GM06990 (cell line): ENCODE results near the gene BMS1.

ENCODE experiments used
- DNase-seq: peaks from one replicate; pipeline ENCODE4 v3.0.0-alpha.2; 2011; ENCODE audit not compliant: insufficient read length; ENCODE audit errors: extremely low read depth
- H3K27me3 ChIP-seq: replicated peaks from 2 replicates; pipeline ENCODE4 v1.6.0; 2011; ENCODE audit warnings: low read length; ENCODE audit not compliant: control insufficient read depth, insufficient read depth
- H3K36me3 ChIP-seq: 2 replicates; pipeline ENCODE4 v1.5.1; 2011; ENCODE audit warnings: low read length; ENCODE audit not compliant: control insufficient read depth, insufficient read depth
- H3K4me3 ChIP-seq: replicated peaks from 2 replicates; pipeline ENCODE4 v1.5.1; 2011; ENCODE audit warnings: low read depth, mild to moderate bottlenecking, control low read depth, low read length
- TF ChIP-seq, protein P1 (sequence below): IDR thresholded peaks from 2 replicates; pipeline ENCODE4 v1.5.1; 2011; ENCODE audit warnings: low read length, control low read depth, mild to moderate bottlenecking, inconsistent platforms; ENCODE audit not compliant: insufficient read depth, poor library complexity, severe bottlenecking

Gene BMS1

DNA sequence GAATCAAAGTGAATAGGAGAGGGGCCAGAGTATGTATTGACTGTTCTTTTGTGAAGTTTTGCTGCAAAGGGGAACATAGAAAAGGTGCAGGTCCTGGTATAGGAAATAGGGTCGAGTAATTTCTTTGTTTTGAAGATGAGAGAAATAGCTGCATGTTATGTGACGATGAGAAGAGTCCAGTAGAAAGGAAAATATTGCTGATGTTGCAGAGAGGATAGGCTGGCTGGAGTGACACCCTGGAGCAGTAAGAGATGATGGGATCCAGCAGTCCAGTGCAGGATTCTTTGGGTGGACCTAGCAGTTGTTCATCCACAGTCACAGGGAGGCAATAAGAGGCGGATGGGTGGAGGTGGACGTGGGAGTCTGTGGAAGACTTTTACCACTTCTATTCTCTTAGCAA, 2.1 kb upstream of the BMS1 start:
- Histone ChIP-seq H3K36me3 (peaks cover 2% of the 10 kb centered on the region; the same call in 1 of the 2 replicates), H3K27me3 (no peaks in the 10 kb centered on the region), H3K4me3 (no peak overlapping the region)
- TF ChIP-seq, protein P1, sequence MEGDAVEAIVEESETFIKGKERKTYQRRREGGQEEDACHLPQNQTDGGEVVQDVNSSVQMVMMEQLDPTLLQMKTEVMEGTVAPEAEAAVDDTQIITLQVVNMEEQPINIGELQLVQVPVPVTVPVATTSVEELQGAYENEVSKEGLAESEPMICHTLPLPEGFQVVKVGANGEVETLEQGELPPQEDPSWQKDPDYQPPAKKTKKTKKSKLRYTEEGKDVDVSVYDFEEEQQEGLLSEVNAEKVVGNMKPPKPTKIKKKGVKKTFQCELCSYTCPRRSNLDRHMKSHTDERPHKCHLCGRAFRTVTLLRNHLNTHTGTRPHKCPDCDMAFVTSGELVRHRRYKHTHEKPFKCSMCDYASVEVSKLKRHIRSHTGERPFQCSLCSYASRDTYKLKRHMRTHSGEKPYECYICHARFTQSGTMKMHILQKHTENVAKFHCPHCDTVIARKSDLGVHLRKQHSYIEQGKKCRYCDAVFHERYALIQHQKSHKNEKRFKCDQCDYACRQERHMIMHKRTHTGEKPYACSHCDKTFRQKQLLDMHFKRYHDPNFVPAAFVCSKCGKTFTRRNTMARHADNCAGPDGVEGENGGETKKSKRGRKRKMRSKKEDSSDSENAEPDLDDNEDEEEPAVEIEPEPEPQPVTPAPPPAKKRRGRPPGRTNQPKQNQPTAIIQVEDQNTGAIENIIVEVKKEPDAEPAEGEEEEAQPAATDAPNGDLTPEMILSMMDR: no peak
- DNase-seq: no peak

DNA sequence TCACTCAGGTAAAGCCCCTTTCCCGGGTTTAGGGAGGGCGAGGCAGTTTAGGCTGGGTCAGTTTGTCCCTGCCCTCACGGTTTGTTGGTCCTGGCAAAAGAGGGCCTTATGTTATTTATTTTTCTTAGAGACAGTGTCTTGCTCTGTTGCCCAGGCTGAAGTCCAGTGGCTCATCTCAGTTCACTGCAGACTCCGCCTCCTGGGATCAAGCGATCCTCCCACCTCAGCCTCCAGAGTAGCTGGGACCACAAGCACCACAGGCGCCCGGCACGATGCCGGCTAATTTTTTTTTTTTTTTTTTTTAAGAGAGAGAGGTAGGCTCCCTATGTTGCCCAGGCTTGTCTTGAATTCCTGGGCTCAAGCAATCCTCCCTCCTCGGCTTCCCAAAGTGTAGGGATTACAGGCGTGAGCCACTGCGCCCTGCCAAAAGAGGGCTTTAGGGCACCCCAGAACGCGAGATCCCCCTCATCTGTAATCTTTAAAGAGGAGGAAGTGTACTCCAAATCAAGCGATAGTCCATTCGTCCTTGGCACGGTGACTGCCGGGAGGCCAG, 626 bp upstream of the BMS1 start:
- peak overlapping the region; percentile 72 for H3K4me3 ChIP-seq
- no peak for DNase-seq
- TF ChIP-seq, protein P1: no peak

DNA sequence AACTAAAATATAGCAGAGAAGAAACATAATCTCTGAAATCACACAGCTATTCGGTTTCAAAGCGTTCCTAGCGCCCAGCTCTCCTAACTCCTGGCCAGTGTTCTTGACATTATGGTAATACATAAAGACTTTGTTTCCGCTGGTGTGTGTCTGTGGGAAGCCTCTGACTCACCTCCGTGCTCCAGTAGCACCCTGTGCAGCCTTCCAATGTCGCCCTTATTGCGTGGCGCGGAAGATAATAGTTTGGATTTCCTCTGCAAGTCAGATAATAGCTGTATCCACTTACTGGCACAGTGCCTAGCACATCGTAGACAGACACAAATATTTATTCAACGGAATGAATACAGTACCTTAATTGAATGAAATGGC, 570 bp downstream of the BMS1 start:
- no peak for DNase-seq

More for the DNA sequence above, 626 bp upstream of the BMS1 start:
- no peaks in the 10 kb centered on the region for H3K27me3 ChIP-seq
- H3K36me3 ChIP-seq: peaks cover 4% of the 10 kb centered on the region

DNA sequence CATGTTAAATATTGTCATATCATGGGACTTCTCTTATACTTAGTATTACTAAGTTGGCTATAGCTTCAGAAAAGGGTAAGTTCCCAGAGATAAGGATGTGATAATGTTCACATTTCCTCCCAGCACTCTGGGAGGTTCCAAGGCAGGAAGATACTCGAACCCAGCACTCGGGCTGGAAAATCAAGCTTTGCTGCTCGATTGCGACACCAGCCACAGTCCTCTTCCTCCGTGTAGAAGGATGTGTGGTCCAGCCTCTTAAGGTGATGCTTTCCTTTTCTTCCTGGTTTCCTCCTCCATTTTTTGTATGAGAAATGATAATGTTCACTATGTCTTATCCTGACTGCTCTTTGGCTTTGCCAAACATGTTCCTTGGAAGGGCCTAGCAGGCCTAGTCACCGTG, 3.2 kb downstream of the BMS1 start:
- H3K36me3 ChIP-seq: peaks cover 7% of the 10 kb centered on the region
- no peaks in the 10 kb centered on the region for H3K27me3 ChIP-seq
- H3K4me3 ChIP-seq: no peak overlapping the region
- DNase-seq: no peak
- TF ChIP-seq, protein P1: no peak

More for the DNA sequence above, 570 bp downstream of the BMS1 start:
- Histone ChIP-seq H3K27me3 (no peaks in the 10 kb centered on the region), H3K4me3 (peak overlapping the region; percentile 72), H3K36me3 (peaks cover 4% of the 10 kb centered on the region)
- TF ChIP-seq, protein P1: no peak

DNA sequence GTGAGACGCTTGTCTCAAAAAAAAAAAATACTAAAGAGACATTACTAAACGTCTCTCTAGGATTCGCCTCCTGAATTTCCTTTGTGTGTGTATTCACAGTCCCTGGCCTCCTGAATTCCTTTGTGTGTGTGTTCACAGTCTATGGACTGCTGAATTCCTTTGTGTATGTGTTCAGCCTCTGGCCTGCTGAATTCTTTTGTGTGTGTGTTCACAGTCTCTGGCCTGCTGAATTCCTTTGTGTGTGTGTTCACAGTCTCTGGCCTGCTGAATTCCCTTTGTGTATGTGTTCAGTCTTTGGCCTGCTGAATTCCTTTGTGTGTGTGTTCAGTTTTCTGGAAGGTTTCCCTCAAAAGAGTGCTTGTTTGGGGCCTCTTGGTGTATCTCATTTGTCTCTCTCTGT, 8.2 kb downstream of the BMS1 start:
- TF ChIP-seq, protein P1: no peak
- H3K36me3 ChIP-seq: peaks cover 13% of the 10 kb centered on the region
- DNase-seq: no peak
- no peak overlapping the region for H3K4me3 ChIP-seq
- H3K27me3 ChIP-seq: no peaks in the 10 kb centered on the region

DNA sequence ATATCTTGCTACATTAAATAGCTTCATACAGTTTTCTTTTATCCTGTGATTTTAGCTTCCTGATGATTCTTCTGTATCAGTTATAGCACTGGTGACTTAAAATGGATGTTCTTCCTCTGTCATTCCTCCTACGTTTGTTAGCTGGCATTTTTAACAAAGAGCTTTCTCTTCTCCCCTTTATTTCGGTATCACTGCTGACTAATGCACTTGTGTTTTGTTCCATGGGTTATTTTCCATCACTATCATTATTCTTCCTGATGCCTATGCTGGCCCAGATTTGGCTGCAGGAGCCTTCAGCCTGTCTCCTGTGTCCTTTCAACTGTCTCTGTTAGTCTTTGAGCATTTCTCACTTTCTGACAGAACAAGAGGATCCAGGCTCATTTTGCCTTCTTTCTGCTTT, 13.1 kb downstream of the BMS1 start:
- TF ChIP-seq, protein P1: no peak
- Histone ChIP-seq H3K4me3 (no peak overlapping the region), H3K36me3 (peaks cover 30% of the 10 kb centered on the region), H3K27me3 (no peaks in the 10 kb centered on the region)
- no peak for DNase-seq
